RCC 7860 (cell line): ENCODE data around the gene NUTM2E.
"Not testable (repeated sequence)": the region's sequence is repeated elsewhere in the genome, so short reads cannot be mapped to it uniquely, and the experiment has no call there.

ENCODE experiments used
- DNase-seq: peaks from one replicate; pipeline ENCODE4 v3.0.0-alpha.2; 2015; ENCODE audit warnings: low spot score
- FAIRE-seq: peaks from 2 replicates; lab custom pipeline; 2012; peaks lifted over from hg19 to GRCh38; lab: Jason Lieb, UNC

NUTM2E gene

GRCh38 chr10:79862269-79862668 is 35.7 kb downstream of the NUTM2E start:
- DNase-seq, FAIRE-seq: not testable (repeated sequence)

GRCh38 chr10:79862803-79863202 is 36.3 kb downstream of the NUTM2E start:
- not testable (repeated sequence) for DNase-seq, FAIRE-seq

DNA sequence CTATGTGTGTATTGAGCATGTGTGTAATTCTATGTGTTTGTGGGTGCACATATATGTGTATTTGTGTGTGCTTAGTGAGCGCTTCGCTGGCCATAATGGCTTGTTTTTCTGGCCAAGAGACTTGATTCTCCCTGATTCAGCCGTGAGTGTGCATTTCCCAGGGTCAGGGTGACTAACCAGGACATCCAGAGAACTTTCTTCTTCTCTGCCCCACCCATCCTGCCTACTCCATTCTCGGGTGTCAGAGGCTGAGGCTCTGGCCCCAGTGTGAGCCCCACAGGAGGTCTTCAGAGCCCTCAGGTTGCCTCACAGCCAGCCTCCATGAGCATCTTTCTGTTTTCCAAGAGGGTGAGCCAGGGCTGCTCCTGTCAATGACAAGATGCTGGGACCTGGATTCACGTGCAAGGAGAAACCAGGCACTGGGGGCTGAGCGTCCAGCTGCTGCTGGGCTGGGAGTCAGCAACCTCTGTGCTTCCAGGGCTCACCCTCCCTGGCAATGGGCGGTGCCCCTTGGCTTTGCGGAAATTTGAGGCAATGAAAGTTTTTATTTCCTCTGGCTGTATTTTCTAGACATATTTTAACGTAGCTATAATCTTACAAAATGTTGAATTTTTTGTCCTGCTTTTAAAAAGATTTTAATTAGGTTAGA is 40.5 kb downstream of the NUTM2E start:
- DNase-seq = not testable (repeated sequence)
- FAIRE-seq = peak; percentile 37

GRCh38 chr10:79868023-79868422 is 41.5 kb downstream of the NUTM2E start:
- not testable (repeated sequence) for DNase-seq, FAIRE-seq

DNA sequence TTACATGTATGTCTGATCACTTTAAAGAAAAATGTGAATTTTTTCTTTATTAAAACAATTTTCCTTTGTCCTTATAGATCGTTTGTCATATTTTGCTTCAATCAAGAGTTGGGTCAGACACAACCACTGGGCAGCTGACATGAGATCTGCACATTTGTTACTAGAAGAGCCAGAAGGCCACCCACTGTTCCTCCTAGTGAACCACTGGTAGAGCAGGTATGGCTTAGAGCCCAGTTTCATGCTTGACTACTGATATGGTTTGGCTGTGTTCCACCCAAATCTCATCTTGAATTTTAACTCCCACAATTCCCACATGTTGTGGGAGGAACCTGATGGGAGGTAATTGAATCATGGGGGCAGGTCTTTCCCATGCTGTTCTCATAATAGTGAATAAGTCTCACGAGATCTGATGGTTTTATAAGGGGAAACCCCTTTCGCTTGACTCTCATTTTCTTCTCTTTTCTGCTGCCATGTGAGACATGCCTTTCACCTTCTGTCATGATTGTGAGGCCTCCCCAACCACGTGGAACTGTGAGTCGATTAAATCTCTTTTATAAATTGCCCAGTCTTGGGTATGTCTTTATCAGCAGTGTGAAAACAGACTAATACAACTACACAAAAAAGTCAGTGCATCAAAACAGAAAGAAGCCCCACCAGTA is 43.0 kb downstream of the NUTM2E start:
- FAIRE-seq = peak; percentile 98

GRCh38 chr10:79871729-79872128 is 45.2 kb downstream of the NUTM2E start:
- DNase-seq, FAIRE-seq: not testable (repeated sequence)

More for the DNA sequence above, 43.0 kb downstream of the NUTM2E start:
- peak; percentile 57 for DNase-seq
